NOMO-1 (cell line): ENCODE results near the gene CARD14.
"Not testable (repeated sequence)": the region's sequence is repeated elsewhere in the genome, so short reads cannot be mapped to it uniquely, and the experiment has no call there.

Experiments
- DNase-seq, 2 experiments: peaks; one replicate each; lab custom pipeline; 2025; ENCODE audit not compliant: unreplicated experiment in 2 of 2; lab: John Stamatoyannopoulos, UW

The CARD14 gene

GRCh38 chr17:80147035-80147822 is 22.6 kb upstream of the CARD14 start, which contains the start of gene EIF4A3:
Gene EIF4A3 (minus strand): TSS chr17:80147128. CDS start chr17:80146961, 167 bp downstream.
- DNase-seq = peak; percentile 99

- no peak for DNase-seq
Measured at GRCh38 chr17:80151333-80151732, 18.5 kb upstream of the CARD14 start.

- peak in 1 of 2 experiments; percentile 68 for DNase-seq
Measured at GRCh38 chr17:80152081-80152702, 17.6 kb upstream of the CARD14 start.

- no peak for DNase-seq
Measured at GRCh38 chr17:80153004-80153403, 16.8 kb upstream of the CARD14 start.

- DNase-seq = no peak
Measured at GRCh38 chr17:80154166-80154565, 15.7 kb upstream of the CARD14 start.

- DNase-seq = not testable (repeated sequence)
Measured at GRCh38 chr17:80155600-80155999, 14.2 kb upstream of the CARD14 start.

- no peak for DNase-seq
Measured at GRCh38 chr17:80158846-80159245, 11.0 kb upstream of the CARD14 start.

GRCh38 chr17:80160536-80160935 is 9.3 kb upstream of the CARD14 start:
- no peak for DNase-seq

- peak in 1 of 2 experiments; percentile 2 for DNase-seq
Measured at GRCh38 chr17:80163336-80163735, 6.5 kb upstream of the CARD14 start.

- no peak for DNase-seq
Measured at GRCh38 chr17:80164185-80164584, 5.6 kb upstream of the CARD14 start.

GRCh38 chr17:80166446-80166845 is 3.4 kb upstream of the CARD14 start:
- no peak for DNase-seq

GRCh38 chr17:80168371-80168770 is 1.5 kb upstream of the CARD14 start:
- no peak for DNase-seq

- no peak for DNase-seq
Measured at GRCh38 chr17:80169107-80169506, 723 bp upstream of the CARD14 start.

- DNase-seq = no peak
Measured at GRCh38 chr17:80171681-80172080, 1.9 kb downstream of the CARD14 start.

- DNase-seq = no peak
Measured at GRCh38 chr17:80173126-80173525, 3.3 kb downstream of the CARD14 start.

GRCh38 chr17:80173916-80174315 is 4.1 kb downstream of the CARD14 start:
- no peak for DNase-seq

GRCh38 chr17:80176757-80177156 is 6.9 kb downstream of the CARD14 start:
- no peak for DNase-seq

GRCh38 chr17:80177986-80178595 is 8.3 kb downstream of the CARD14 start:
- no peak for DNase-seq

- no peak for DNase-seq
Measured at GRCh38 chr17:80180192-80180591, 10.4 kb downstream of the CARD14 start.

- DNase-seq = no peak
Measured at GRCh38 chr17:80181431-80181830, 11.6 kb downstream of the CARD14 start.

GRCh38 chr17:80182118-80182844 is 12.5 kb downstream of the CARD14 start:
- DNase-seq = no peak
